Measurements from ENCODE around the gene CDKN2D. TPM values are rescaled to one million over a fixed set of nuclear protein-coding genes. Genes with fewer than 3 reads are reported as not detected.

CDKN2D gene
- total and polyA plus RNA-seq, 2 of the 13 experiments (the other 11 are each of a cell fraction or from before 2014, with no cell fraction given) = 5.4 to 8.6 TPM

DNA sequence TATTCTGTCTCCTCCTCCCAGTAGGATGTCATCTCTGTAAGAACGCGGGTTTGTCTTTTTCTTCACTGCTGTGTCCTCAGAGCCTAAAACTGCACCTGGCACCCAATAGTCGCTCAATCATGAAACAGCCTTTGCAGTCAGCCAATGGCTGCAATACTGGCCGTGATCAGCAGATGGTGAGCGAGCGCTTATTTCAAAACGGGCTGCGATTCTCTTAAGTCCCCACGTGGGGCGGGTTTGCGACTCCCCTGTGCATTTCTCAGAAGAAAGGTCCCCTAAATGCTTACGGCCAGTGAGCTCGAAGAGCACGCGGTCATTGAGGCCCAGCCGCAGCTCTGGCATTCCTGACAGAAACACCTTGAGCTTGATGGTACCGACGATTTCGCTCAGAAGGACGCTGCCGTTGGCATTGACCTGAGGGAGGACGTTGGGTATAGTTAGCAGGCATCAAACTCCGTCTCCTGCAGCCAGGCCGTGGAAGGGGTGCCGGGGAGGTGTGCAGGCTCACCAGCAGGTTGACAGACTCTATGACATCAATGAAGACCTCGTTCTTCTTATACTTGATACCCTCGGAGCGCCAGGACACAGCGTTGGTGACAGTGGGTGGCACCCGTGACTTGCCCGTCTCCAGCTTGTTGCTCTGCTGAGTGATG, 12.3 kb upstream of the CDKN2D start (continued):
- TF ChIP-seq RNF2 (conservative IDR thresholded peaks at IDR 0.05; ENCODE audit: low read depth) = no peak
- TF ChIP-seq, protein P1, sequence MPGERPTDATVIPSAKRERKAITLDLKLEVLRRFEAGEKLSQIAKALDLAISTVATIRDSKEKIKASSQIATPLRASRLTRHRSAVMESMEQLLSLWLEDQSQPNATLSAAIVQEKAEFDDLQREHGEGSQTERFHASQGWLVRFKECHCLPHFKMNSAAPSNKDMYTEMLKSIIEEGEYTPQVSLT (CRISPR knock-in tag; IDR thresholded peaks at IDR 0.05; ENCODE audit: borderline replicate concordance, low read depth) = no peak
- TF ChIP-seq SATB2 (CRISPR knock-in tag; IDR thresholded peaks at IDR 0.05) = no peak
- TF ChIP-seq ZMYM2 (CRISPR knock-in tag; IDR thresholded peaks at IDR 0.05) = 0 out of 2 replicates have a peak, but pooled peaks have one; percentile 21
- TF ChIP-seq CBX2 (IDR thresholded peaks at IDR 0.05; ENCODE audit: low read depth, low read length) = no peak
- no peak for TF ChIP-seq CBX2 (CRISPR knock-in tag; IDR thresholded peaks at IDR 0.05; ENCODE audit: low read depth)
- TF ChIP-seq CREM (IDR thresholded peaks at IDR 0.05) = no peak
- TF ChIP-seq CREM (CRISPR knock-in tag; IDR thresholded peaks at IDR 0.05) = no peak
- TF ChIP-seq, protein P2, sequence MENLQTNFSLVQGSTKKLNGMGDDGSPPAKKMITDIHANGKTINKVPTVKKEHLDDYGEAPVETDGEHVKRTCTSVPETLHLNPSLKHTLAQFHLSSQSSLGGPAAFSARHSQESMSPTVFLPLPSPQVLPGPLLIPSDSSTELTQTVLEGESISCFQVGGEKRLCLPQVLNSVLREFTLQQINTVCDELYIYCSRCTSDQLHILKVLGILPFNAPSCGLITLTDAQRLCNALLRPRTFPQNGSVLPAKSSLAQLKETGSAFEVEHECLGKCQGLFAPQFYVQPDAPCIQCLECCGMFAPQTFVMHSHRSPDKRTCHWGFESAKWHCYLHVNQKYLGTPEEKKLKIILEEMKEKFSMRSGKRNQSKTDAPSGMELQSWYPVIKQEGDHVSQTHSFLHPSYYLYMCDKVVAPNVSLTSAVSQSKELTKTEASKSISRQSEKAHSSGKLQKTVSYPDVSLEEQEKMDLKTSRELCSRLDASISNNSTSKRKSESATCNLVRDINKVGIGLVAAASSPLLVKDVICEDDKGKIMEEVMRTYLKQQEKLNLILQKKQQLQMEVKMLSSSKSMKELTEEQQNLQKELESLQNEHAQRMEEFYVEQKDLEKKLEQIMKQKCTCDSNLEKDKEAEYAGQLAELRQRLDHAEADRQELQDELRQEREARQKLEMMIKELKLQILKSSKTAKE (CRISPR knock-in tag; IDR thresholded peaks at IDR 0.05; ENCODE audit: borderline replicate concordance) = no peak
- peak; percentile 30; the same call in 1 of the 2 replicates for TF ChIP-seq NFYB (CRISPR knock-in tag; IDR thresholded peaks at IDR 0.05)
- TF ChIP-seq NCOR1 (IDR thresholded peaks at IDR 0.05; ENCODE audit: borderline replicate concordance, low read length) = no peak
- TF ChIP-seq, protein P3, sequence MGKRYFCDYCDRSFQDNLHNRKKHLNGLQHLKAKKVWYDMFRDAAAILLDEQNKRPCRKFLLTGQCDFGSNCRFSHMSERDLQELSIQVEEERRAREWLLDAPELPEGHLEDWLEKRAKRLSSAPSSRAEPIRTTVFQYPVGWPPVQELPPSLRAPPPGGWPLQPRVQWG (CRISPR knock-in tag; IDR thresholded peaks at IDR 0.05; ENCODE audit: borderline replicate concordance, low read depth) = no peak
- no peak for TF ChIP-seq NFATC3 (CRISPR knock-in tag; IDR thresholded peaks at IDR 0.05)
- no peak for TF ChIP-seq NFE2L1 (CRISPR knock-in tag; IDR thresholded peaks at IDR 0.05; ENCODE audit: borderline replicate concordance)
- no peak for TF ChIP-seq EZH2 (conservative IDR thresholded peaks at IDR 0.05; ENCODE audit: low read depth, low read length)
- no peak for TF ChIP-seq ARNT (IDR thresholded peaks at IDR 0.05)
- TF ChIP-seq, protein P4, sequence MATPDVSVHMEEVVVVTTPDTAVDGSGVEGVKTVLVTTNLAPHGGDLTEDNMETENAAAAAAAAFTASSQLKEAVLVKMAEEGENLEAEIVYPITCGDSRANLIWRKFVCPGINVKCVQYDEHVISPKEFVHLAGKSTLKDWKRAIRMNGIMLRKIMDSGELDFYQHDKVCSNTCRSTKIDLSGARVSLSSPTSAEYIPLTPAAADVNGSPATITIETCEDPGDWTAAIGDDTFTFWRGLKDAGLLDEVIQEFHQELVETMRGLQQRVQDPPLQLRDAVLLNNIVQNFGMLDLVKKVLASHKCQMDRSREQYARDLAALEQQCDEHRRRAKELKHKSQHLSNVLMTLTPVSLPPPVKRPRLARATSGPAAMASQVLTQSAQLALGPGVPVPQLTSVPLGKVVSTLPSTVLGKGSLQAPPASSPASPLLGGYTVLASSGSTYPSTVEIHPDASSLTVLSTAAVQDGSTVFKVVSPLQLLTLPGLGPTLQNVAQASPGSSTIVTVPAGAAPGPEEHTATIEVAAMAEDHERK (CRISPR knock-in tag; IDR thresholded peaks at IDR 0.05; ENCODE audit: low read depth) = no peak
- no peak for TF ChIP-seq ZNF101 (CRISPR knock-in tag; IDR thresholded peaks at IDR 0.05; ENCODE audit: borderline replicate concordance, low read depth)
- TF ChIP-seq ZNF878 (CRISPR knock-in tag; IDR thresholded peaks at IDR 0.05) = no peak
- no peak for TF ChIP-seq ARNTL (CRISPR knock-in tag; IDR thresholded peaks at IDR 0.05)
- TF ChIP-seq ZNF790 (CRISPR knock-in tag; IDR thresholded peaks at IDR 0.05; ENCODE audit: borderline replicate concordance) = no peak
- no peak for TF ChIP-seq KLF11 (CRISPR knock-in tag; IDR thresholded peaks at IDR 0.05)
- no peak for TF ChIP-seq ISL2 (CRISPR knock-in tag; IDR thresholded peaks at IDR 0.05)
- TF ChIP-seq KLF16 (CRISPR knock-in tag; IDR thresholded peaks at IDR 0.05) = peak in 1 of 2 experiments; percentile 39; a peak in 1 of 4 replicates
- no peak for TF ChIP-seq ZNF331 (CRISPR knock-in tag; IDR thresholded peaks at IDR 0.05)
- no peak for TF ChIP-seq SRY (CRISPR knock-in tag; IDR thresholded peaks at IDR 0.05)
- TF ChIP-seq ZNF44 (CRISPR knock-in tag; IDR thresholded peaks at IDR 0.05) = 0 out of 2 replicates have a peak, but pooled peaks have one; percentile 40
- TF ChIP-seq FOXO1 (CRISPR knock-in tag; IDR thresholded peaks at IDR 0.05) = no peak
- TF ChIP-seq RFXANK (CRISPR knock-in tag; IDR thresholded peaks at IDR 0.05) = no peak
- no peak for TF ChIP-seq AGO2 (optimal IDR thresholded peaks at IDR 0.05; ENCODE audit: low read depth, low read length)

Data from HepG2 (cell line).